SK-N-SH (cell line): Measurements from ENCODE around the gene IL17RA.

Experiments used
- CHD2 ChIP-seq: fragments of 150-350 bp; IDR thresholded peaks from 2 replicates; pipeline ENCODE4 v1.6.1; 2018; ENCODE audit warnings: low read length; ENCODE audit not compliant: partially characterized antibody
- ELF1 ChIP-seq: IDR thresholded peaks from 2 replicates; pipeline ENCODE4 v1.4.0; 2012
- EZH2phosphoT487 ChIP-seq: fragments of 200-600 bp; sonication (generic); IDR thresholded peaks from 2 replicates; pipeline ENCODE4 v1.6.1; 2017; ENCODE audit warnings: low read depth, mixed run types, mild to moderate bottlenecking, antibody characterized with exemption, moderate library complexity, borderline replicate concordance
- FOXM1 ChIP-seq: IDR thresholded peaks from 2 replicates; pipeline ENCODE4 v1.4.0; 2012; ENCODE audit warnings: low read depth, mild to moderate bottlenecking
- NRF1 ChIP-seq: IDR thresholded peaks from 2 replicates; pipeline ENCODE4 v1.6.1; 2012; ENCODE audit warnings: low read depth, mild to moderate bottlenecking, low read length
- SIN3A ChIP-seq: IDR thresholded peaks from 2 replicates; pipeline ENCODE4 v1.6.1; 2012; ENCODE audit warnings: low read depth, mild to moderate bottlenecking, low read length, moderate library complexity, borderline replicate concordance
- SMC3 ChIP-seq: IDR thresholded peaks from 2 replicates; pipeline ENCODE4 v1.6.1; 2012; ENCODE audit warnings: low read depth, low read length, improper control_type of control experiment
- TAF1 ChIP-seq: IDR thresholded peaks from 2 replicates; pipeline ENCODE4 v1.6.1; 2012; ENCODE audit warnings: low read depth, mild to moderate bottlenecking, low read length, moderate library complexity, borderline replicate concordance
- YY1 ChIP-seq: IDR thresholded peaks from 2 replicates; pipeline ENCODE4 v1.4.0; 2012; ENCODE audit warnings: low read depth, mild to moderate bottlenecking
- TF ChIP-seq, protein P1 (sequence below): fragments of 200-600 bp; sonication (generic); IDR thresholded peaks from 2 replicates; pipeline ENCODE4 v1.6.1; 2017; ENCODE audit warnings: antibody characterized with exemption, mild to moderate bottlenecking, moderate library complexity
- TF ChIP-seq, protein P2 (sequence below): IDR thresholded peaks from 2 replicates; pipeline ENCODE4 v1.6.1; 2012; ENCODE audit warnings: mild to moderate bottlenecking, low read depth, low read length, moderate library complexity

DNA sequence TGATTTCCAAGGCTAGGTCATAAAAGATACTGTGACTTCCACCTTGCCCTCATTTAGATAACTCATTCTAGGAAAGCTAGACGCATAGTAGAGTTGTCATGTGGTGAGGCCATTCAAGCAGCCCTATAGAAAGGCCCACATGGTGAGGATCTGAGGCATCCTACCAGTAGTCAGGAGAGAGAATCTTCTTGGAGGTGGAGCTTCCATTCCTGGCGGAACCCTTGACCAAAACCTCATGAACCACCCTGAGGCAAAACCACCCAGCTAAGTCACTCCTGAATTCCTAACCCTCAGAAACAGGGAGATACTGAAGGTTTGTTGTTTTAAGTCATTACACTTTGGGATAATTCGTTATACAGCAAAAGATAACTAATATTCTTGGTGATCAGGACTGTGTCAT is 77.2 kb downstream of the IL17RA start:
- TF ChIP-seq, protein P1, sequence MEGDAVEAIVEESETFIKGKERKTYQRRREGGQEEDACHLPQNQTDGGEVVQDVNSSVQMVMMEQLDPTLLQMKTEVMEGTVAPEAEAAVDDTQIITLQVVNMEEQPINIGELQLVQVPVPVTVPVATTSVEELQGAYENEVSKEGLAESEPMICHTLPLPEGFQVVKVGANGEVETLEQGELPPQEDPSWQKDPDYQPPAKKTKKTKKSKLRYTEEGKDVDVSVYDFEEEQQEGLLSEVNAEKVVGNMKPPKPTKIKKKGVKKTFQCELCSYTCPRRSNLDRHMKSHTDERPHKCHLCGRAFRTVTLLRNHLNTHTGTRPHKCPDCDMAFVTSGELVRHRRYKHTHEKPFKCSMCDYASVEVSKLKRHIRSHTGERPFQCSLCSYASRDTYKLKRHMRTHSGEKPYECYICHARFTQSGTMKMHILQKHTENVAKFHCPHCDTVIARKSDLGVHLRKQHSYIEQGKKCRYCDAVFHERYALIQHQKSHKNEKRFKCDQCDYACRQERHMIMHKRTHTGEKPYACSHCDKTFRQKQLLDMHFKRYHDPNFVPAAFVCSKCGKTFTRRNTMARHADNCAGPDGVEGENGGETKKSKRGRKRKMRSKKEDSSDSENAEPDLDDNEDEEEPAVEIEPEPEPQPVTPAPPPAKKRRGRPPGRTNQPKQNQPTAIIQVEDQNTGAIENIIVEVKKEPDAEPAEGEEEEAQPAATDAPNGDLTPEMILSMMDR: no peak
- TF ChIP-seq FOXM1: no peak
- TF ChIP-seq, protein P2, sequence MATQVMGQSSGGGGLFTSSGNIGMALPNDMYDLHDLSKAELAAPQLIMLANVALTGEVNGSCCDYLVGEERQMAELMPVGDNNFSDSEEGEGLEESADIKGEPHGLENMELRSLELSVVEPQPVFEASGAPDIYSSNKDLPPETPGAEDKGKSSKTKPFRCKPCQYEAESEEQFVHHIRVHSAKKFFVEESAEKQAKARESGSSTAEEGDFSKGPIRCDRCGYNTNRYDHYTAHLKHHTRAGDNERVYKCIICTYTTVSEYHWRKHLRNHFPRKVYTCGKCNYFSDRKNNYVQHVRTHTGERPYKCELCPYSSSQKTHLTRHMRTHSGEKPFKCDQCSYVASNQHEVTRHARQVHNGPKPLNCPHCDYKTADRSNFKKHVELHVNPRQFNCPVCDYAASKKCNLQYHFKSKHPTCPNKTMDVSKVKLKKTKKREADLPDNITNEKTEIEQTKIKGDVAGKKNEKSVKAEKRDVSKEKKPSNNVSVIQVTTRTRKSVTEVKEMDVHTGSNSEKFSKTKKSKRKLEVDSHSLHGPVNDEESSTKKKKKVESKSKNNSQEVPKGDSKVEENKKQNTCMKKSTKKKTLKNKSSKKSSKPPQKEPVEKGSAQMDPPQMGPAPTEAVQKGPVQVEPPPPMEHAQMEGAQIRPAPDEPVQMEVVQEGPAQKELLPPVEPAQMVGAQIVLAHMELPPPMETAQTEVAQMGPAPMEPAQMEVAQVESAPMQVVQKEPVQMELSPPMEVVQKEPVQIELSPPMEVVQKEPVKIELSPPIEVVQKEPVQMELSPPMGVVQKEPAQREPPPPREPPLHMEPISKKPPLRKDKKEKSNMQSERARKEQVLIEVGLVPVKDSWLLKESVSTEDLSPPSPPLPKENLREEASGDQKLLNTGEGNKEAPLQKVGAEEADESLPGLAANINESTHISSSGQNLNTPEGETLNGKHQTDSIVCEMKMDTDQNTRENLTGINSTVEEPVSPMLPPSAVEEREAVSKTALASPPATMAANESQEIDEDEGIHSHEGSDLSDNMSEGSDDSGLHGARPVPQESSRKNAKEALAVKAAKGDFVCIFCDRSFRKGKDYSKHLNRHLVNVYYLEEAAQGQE: no peak
- TF ChIP-seq YY1: no peak
- no peak for TF ChIP-seq TAF1
- TF ChIP-seq NRF1: no peak
- TF ChIP-seq CHD2: no peak
- no peak for TF ChIP-seq ELF1
- no peak for TF ChIP-seq SMC3
- no peak for TF ChIP-seq EZH2phosphoT487
- TF ChIP-seq SIN3A: no peak
